Testis (tissue), 3 donors: ENCODE results near the gene CEP85. TPM values are rescaled to one million over a fixed set of nuclear protein-coding genes. Genes with fewer than 3 reads are reported as not detected.

Source experiments
- DNase-seq: peaks from one replicate; pipeline ENCODE4 v3.0.0-alpha.2; 2019
- H3K27ac ChIP-seq, 2 donors: fragments of 200-600 bp; sonication (generic); one replicate each; pipeline ENCODE4 v1.5.1; 2019
- H3K27me3 ChIP-seq: fragments of 200-600 bp; sonication (generic); one replicate; pipeline ENCODE4 v1.5.1; 2019
- H3K36me3 ChIP-seq: fragments of 200-600 bp; sonication (generic); one replicate; pipeline ENCODE4 v1.5.1; 2017; ENCODE audit warnings: low read depth; ENCODE audit errors: missing control alignments
- H3K4me1 ChIP-seq: fragments of 200-600 bp; sonication (generic); one replicate; pipeline ENCODE4 v1.5.1; 2019
- H3K4me3 ChIP-seq, 2 donors: fragments of 200-600 bp; sonication (generic); one replicate each; pipeline ENCODE4 v1.5.1; 2017 to 2019
- H3K9me3 ChIP-seq: fragments of 200-600 bp; sonication (generic); one replicate; pipeline ENCODE4 v1.5.1; 2017
- POLR2A ChIP-seq: fragments of 450-650 bp; IDR thresholded peaks from one replicate; pipeline ENCODE4 v1.6.1; 2017; ENCODE audit warnings: antibody characterized with exemption, mild to moderate bottlenecking, moderate library complexity
- WGBS, 2 donors: methylation state at CpG; one replicate each; pipeline ENCODE4 v1.1.5; 2018; 5-methylcytosine and 5-hydroxymethylcytosine counted together
- intact Hi-C: fragments of 100-400 bp; cut with DNase I; formaldehyde crosslinking; loops from one replicate; pipeline ENCODE4 v1.15.1; 2023; ENCODE audit warnings: low total_unique reads
- polyA plus RNA-seq: library from polyadenylated mRNA; stranded (reverse); fragments of 350-450 nt; fragmentation: Illumina TruSeq; extraction: RNeasy Lipid Tissue Mini Kit (QIAGEN cat#74804); gene quantifications from one replicate; pipeline ENCODE4 v1.2.3, GENCODE V29; 2014; ENCODE audit warnings: low read depth, low replicate concordance; ENCODE audit not compliant: insufficient read depth
- total RNA-seq, 2 donors: library from RNA; depleted of rRNA; stranded (reverse); fragments of >200 nt; gene quantifications; one replicate each; pipeline ENCODE4 v1.2.3, GENCODE V29; 2016
- TF ChIP-seq, protein P1 (sequence below), 3 experiments: fragments of 450-650 bp in 2 of 3; fragments of 200-600 bp in 1 of 3; sonication (generic) in 1 of 3; IDR thresholded peaks; one replicate each; pipeline ENCODE4 v1.5.1; 2016 to 2019; ENCODE audit warnings: antibody characterized with exemption in 3 of 3, mild to moderate bottlenecking in 2 of 3, moderate library complexity in 1 of 3

The CEP85 gene
- total and polyA plus RNA-seq, 3 donors from 2014 or later: 52.1 to 82.5 (median 61.8) TPM

DNA sequence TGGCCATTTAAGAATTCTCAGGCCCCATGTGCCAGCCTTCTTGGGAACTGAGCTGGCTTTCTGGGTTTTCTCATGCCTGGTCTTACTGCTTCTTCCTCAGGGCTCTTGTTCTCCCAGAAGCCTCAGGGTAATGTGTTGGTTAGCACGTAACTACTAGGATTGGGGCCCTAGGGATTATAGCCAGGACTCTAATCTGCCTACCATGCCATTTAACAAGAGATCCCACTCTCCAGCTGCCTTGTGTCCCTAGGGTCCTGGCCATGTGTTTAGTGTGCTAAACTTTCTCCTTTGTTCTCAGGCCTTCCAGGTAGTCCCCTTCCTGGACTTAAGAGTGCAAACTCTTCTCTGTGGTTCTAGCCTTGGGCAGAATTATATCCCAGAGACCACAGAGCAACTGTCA, 43.7 kb downstream of the CEP85 start:
- Histone ChIP-seq H3K27ac (peak overlapping the region in 1 of 2 donors; percentile 87), H3K4me3 (no peak overlapping the region), H3K27me3 (no peaks in the 10 kb centered on the region), H3K4me1 (peaks cover 39% of the 10 kb centered on the region), H3K9me3 (no peaks in the 10 kb centered on the region), H3K36me3 (no peaks in the 10 kb centered on the region)
- DNase-seq: no peak
- WGBS, 2 donors: 80 to 90% methylated on average over 1 of the region's 1 CpG
- no peak for TF ChIP-seq POLR2A
- TF ChIP-seq, protein P1, sequence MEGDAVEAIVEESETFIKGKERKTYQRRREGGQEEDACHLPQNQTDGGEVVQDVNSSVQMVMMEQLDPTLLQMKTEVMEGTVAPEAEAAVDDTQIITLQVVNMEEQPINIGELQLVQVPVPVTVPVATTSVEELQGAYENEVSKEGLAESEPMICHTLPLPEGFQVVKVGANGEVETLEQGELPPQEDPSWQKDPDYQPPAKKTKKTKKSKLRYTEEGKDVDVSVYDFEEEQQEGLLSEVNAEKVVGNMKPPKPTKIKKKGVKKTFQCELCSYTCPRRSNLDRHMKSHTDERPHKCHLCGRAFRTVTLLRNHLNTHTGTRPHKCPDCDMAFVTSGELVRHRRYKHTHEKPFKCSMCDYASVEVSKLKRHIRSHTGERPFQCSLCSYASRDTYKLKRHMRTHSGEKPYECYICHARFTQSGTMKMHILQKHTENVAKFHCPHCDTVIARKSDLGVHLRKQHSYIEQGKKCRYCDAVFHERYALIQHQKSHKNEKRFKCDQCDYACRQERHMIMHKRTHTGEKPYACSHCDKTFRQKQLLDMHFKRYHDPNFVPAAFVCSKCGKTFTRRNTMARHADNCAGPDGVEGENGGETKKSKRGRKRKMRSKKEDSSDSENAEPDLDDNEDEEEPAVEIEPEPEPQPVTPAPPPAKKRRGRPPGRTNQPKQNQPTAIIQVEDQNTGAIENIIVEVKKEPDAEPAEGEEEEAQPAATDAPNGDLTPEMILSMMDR (IDR thresholded peaks at IDR 0.05): no peak
- intact Hi-C loops: loop anchor here (10.0 kb wide), 1 partner anchor 47 kb away; no protein-coding TSS in a partner anchor

DNA sequence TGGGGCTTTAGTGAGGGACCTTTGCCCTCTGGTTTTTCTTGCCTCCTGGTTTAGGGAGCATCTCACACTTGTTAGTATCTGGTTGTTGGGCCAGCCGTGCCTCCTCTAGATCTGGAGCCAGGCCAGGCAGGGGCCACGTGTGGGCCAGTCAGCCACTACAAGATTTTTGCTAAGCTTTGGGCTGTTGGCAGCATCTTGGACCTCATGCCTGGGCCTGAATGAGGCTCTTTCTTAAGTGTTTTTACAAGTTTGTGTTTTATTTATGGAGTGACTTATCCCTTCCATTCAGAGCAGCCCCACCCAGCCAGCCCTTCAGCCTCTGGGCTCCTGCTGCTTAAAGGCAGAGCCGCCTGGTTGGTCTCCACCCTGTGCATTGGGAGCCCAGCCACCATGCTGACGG, 44.3 kb downstream of the CEP85 start:
- H3K27me3 ChIP-seq: no peaks in the 10 kb centered on the region
- no peak overlapping the region for H3K4me3 ChIP-seq
- WGBS, 2 donors: 70 to 74% methylated on average over 4 of the region's 4 CpGs
- no peaks in the 10 kb centered on the region for H3K36me3 ChIP-seq
- TF ChIP-seq, protein P1 (IDR thresholded peaks at IDR 0.05): no peak
- TF ChIP-seq POLR2A: no peak
- H3K9me3 ChIP-seq: no peaks in the 10 kb centered on the region
- intact Hi-C loops: loop anchor here (10.0 kb wide), 1 partner anchor 46 kb away; no protein-coding TSS in a partner anchor
- H3K4me1 ChIP-seq: peaks cover 45% of the 10 kb centered on the region
- peak overlapping the region in 1 of 2 donors; percentile 87 for H3K27ac ChIP-seq
- no peak for DNase-seq

DNA sequence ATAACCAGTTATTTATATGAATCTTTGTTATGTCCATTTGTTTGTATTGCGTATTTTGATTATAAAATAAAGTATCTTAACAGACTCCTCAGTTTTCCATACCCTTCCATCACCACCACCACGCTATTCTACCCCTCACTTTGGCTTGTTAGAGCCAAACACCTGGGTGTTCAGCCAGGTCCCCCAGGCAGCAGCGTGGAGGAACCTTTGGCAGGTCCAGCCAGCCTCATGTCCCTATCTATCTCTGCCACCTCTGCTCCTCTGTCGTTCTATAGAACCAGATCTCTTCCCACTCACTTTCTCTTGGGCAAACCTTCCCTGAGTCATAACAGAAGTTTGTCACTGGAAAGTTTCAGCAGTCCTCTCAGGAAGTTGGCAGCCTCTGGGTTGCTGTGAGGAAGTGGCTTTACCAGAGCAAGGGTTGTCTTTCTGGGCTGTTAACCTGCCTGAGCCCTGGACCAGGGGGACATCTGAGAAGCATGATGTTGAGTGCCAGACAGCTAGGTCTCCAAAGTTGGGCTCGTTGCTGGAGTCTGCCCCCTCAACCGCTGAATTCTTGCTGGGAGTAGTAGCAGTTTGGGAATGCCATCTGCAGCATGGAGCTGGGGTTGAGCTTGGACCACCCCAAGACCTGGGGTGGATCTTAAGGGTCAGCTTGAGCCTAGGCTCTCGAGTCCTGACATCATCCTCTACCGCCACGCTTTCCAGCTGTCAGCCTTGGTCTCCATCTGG, 44.9 kb downstream of the CEP85 start:
- Histone ChIP-seq H3K27ac (peak overlapping the region; percentile 75 to 87), H3K9me3 (no peaks in the 10 kb centered on the region), H3K27me3 (no peaks in the 10 kb centered on the region), H3K4me1 (peaks cover 46% of the 10 kb centered on the region), H3K36me3 (no peaks in the 10 kb centered on the region), H3K4me3 (peak overlapping the region; percentile 72 to 81)
- DNase-seq: no peak
- TF ChIP-seq, protein P1 (IDR thresholded peaks at IDR 0.05): no peak
- no peak for TF ChIP-seq POLR2A
- 63 to 65% methylated on average over 4 to 9 of the region's 9 CpGs for WGBS, 2 donors
- intact Hi-C loops: loop anchor here (10.0 kb wide), 1 partner anchor 46 kb away; no protein-coding TSS in a partner anchor

DNA sequence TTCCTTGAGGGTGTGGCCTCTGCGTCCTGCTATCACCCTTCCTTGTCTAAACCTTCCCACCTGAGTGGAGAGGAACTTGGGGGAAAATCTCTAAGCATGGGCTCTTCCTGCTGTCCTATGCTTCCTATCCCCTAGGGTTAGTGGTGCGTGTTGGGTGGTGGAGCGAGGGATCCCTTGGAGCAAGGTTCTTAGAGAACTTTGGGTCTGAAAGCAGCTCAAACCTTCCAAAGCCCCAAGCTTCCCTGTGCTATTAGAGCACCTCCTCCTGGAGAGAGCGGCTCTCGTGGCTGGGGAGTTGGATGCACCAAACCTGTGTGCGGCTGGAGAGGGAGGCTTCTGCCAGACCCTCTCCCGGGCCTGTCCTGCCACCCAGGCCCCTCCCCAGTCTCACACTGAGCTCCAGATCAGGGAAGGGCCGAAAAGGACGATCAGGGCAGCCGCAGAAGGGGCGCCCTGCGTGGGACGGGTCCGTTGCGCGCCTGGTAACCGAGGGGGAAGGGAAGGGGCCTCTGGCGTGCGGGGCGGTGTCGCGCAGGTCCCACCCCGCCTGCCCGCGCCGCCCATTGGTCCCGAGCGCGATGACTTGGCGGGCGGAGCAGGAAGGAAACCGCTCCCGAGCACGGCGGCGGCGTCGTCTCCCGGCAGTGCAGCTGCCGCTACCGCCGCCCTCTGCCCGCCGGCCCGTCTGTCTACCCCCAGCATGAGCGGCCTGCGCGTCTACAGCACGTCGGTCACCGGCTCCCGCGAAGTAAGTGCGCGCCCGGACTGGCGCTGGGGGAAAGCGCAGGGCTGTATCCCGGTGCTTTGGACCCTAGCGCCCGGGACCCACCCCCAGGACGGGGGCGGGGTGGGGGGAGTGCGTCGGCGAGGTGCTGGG, 45.7 kb downstream of the CEP85 start, which contains the start of gene SH3BGRL3:
SH3BGRL3 (plus strand) TSS at position 631 of the 877 bp plus-strand sequence; CDS start at position 701, 70 bp downstream.
- peaks cover 46% of the 10 kb centered on the region for H3K4me1 ChIP-seq

More for the DNA sequence above, 45.7 kb downstream of the CEP85 start, which contains the start of gene SH3BGRL3:
- Histone ChIP-seq H3K27ac (peak within 1 kb of the TSS; percentile 75 to 87), H3K4me3 (peak within 1 kb of the TSS; percentile 72 to 81), H3K36me3 (no peaks in the 10 kb centered on the region), H3K27me3 (no peaks in the 10 kb centered on the region), H3K9me3 (no peaks in the 10 kb centered on the region)
- DNase-seq: peak; percentile 85
- TF ChIP-seq, protein P1 (IDR thresholded peaks at IDR 0.05): no peak
- TF ChIP-seq POLR2A: peak; percentile 54
- 10 to 12% methylated on average over 6 to 41 of the region's 66 CpGs for WGBS, 2 donors
- intact Hi-C loops: loop anchor here (10.0 kb wide), 1 partner anchor 45 kb away; no protein-coding TSS in a partner anchor
